Neural progenitor cell (in vitro differentiated cells): ENCODE measurements around the gene WNT2. TPM values are rescaled to one million over a fixed set of nuclear protein-coding genes. Genes with fewer than 3 reads are reported as not detected.

Source experiments
- DNase-seq: peaks from one replicate; pipeline ENCODE4 v3.0.0-alpha.2; 2016; ENCODE audit warnings: low spot score
- H2AFZ ChIP-seq: fragments of 200-600 bp; sonication (generic); replicated peaks from 2 replicates; pipeline ENCODE4 v1.6.1; 2016; ENCODE audit warnings: antibody characterized with exemption
- H3F3A ChIP-seq: fragments of 200-600 bp; sonication (generic); 2 replicates; pipeline ENCODE4 v1.6.1; 2016; ENCODE audit warnings: antibody characterized with exemption, low read depth
- H3K27ac ChIP-seq: fragments of 200-600 bp; sonication (generic); 2 replicates; pipeline ENCODE4 v1.5.1; 2016; ENCODE audit warnings: mild to moderate bottlenecking
- H3K27me3 ChIP-seq: fragments of 200-600 bp; sonication (generic); 2 replicates; pipeline ENCODE4 v1.6.1; 2016; ENCODE audit warnings: mild to moderate bottlenecking, moderate library complexity
- H3K36me3 ChIP-seq: fragments of 200-600 bp; sonication (generic); 2 replicates; pipeline ENCODE4 v1.5.1; 2016
- H3K4me1 ChIP-seq: fragments of 200-600 bp; sonication (generic); 2 replicates; pipeline ENCODE4 v1.6.1; 2016; ENCODE audit warnings: mixed run types
- H3K4me2 ChIP-seq: fragments of 200-600 bp; sonication (generic); 2 replicates; pipeline ENCODE4 v1.6.1; 2016
- H3K4me3 ChIP-seq: fragments of 200-600 bp; sonication (generic); 2 replicates; pipeline ENCODE4 v1.5.1; 2016
- H3K79me2 ChIP-seq: fragments of 200-600 bp; sonication (generic); 2 replicates; pipeline ENCODE4 v1.6.1; 2016; ENCODE audit warnings: low read depth
- H3K9ac ChIP-seq: fragments of 200-600 bp; sonication (generic); 2 replicates; pipeline ENCODE4 v1.6.1; 2016
- H3K9me3 ChIP-seq: fragments of 200-600 bp; sonication (generic); 2 replicates; pipeline ENCODE4 v1.5.1; 2016; ENCODE audit warnings: low read depth
- H4K20me1 ChIP-seq: fragments of 200-600 bp; sonication (generic); 2 replicates; pipeline ENCODE4 v1.6.1; 2016; ENCODE audit warnings: low read depth
- H3K27ac Mint-ChIP-seq: 3 replicates; pipeline ENCODE4 v1.8.0; 2021; ENCODE audit warnings: mixed read lengths
- H3K27me3 Mint-ChIP-seq: 2 replicates; pipeline ENCODE4 v1.8.0; 2022; ENCODE audit warnings: low read depth, mild to moderate bottlenecking, inconsistent platforms, moderate library complexity, mixed read lengths; ENCODE audit not compliant: insufficient read depth
- H3K36me3 Mint-ChIP-seq: 3 replicates; pipeline ENCODE4 v1.8.0; 2021; ENCODE audit warnings: mixed read lengths
- H3K4me1 Mint-ChIP-seq: 3 replicates; pipeline ENCODE4 v1.8.0; 2021; ENCODE audit warnings: mixed read lengths
- H3K4me3 Mint-ChIP-seq: 3 replicates; pipeline ENCODE4 v1.8.0; 2021; ENCODE audit warnings: mild to moderate bottlenecking, moderate library complexity, mixed read lengths
- H3K9me3 Mint-ChIP-seq: 3 replicates; pipeline ENCODE4 v1.8.0; 2020; ENCODE audit warnings: mixed read lengths
- EZH2 ChIP-seq: fragments of 200-600 bp; sonication (generic); IDR thresholded peaks from 2 replicates; pipeline ENCODE4 v1.6.1; 2017; ENCODE audit warnings: antibody characterized with exemption, mild to moderate bottlenecking, moderate library complexity
- EZH2phosphoT487 ChIP-seq: fragments of 200-600 bp; sonication (generic); IDR thresholded peaks from 2 replicates; pipeline ENCODE4 v1.6.1; 2017; ENCODE audit warnings: antibody characterized with exemption
- total RNA-seq: library from RNA; depleted of rRNA; stranded (reverse); fragments of >200 nt; gene quantifications from 2 replicates; pipeline ENCODE4 v1.2.3, GENCODE V29; 2015; ENCODE audit warnings: low replicate concordance
- TF ChIP-seq, protein P1 (sequence below): fragments of 200-600 bp; sonication (generic); IDR thresholded peaks from 2 replicates; pipeline ENCODE4 v1.5.1; 2017; ENCODE audit warnings: antibody characterized with exemption, mild to moderate bottlenecking

Gene WNT2
- total RNA-seq, 1 donor from 2014 or later, result not detected

DNA sequence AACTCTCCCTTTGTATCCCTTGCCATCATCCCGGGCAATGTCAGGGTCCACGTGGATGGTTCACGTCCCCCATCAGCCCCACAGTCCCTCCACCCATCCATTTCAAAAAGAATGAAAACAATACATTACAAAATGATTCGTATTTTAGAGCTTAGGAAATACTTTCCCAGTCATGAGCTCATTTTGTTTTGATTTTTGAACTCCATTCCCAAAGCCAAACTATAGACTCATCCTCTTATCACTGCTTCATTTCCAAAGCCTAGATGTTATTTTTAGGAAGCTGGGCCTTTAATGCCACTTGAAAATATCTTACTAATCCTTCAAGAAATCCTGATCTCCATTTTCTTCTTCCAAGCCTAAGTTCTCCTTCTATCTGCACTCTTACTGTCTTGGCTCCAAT is 72.1 kb downstream of the WNT2 start:
- Histone ChIP-seq H3K4me3 (no peak overlapping the region), H3F3A (no peaks in the 10 kb centered on the region), H3K4me2 (no peak overlapping the region), H3K36me3 (no peaks in the 10 kb centered on the region), H3K27me3 (no peaks in the 10 kb centered on the region), H2AFZ (no peak overlapping the region), H3K9ac (no peak overlapping the region), H3K79me2 (no peaks in the 10 kb centered on the region), H3K27ac (no peak overlapping the region), H4K20me1 (no peaks in the 10 kb centered on the region), H3K9me3 (no peaks in the 10 kb centered on the region), H3K4me1 (no peaks in the 10 kb centered on the region)
- no peak for DNase-seq
- peaks cover 4% of the 10 kb centered on the region for H3K27me3 Mint-ChIP-seq
- no peaks in the 10 kb centered on the region for H3K36me3 Mint-ChIP-seq
- no peak overlapping the region for H3K27ac Mint-ChIP-seq
- peaks cover 3% of the 10 kb centered on the region for H3K9me3 Mint-ChIP-seq
- H3K4me1 Mint-ChIP-seq, result peaks cover 3% of the 10 kb centered on the region
- H3K4me3 Mint-ChIP-seq, result no peak overlapping the region
- TF ChIP-seq, protein P1, sequence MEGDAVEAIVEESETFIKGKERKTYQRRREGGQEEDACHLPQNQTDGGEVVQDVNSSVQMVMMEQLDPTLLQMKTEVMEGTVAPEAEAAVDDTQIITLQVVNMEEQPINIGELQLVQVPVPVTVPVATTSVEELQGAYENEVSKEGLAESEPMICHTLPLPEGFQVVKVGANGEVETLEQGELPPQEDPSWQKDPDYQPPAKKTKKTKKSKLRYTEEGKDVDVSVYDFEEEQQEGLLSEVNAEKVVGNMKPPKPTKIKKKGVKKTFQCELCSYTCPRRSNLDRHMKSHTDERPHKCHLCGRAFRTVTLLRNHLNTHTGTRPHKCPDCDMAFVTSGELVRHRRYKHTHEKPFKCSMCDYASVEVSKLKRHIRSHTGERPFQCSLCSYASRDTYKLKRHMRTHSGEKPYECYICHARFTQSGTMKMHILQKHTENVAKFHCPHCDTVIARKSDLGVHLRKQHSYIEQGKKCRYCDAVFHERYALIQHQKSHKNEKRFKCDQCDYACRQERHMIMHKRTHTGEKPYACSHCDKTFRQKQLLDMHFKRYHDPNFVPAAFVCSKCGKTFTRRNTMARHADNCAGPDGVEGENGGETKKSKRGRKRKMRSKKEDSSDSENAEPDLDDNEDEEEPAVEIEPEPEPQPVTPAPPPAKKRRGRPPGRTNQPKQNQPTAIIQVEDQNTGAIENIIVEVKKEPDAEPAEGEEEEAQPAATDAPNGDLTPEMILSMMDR, result no peak
- no peak for TF ChIP-seq EZH2
- no peak for TF ChIP-seq EZH2phosphoT487

DNA sequence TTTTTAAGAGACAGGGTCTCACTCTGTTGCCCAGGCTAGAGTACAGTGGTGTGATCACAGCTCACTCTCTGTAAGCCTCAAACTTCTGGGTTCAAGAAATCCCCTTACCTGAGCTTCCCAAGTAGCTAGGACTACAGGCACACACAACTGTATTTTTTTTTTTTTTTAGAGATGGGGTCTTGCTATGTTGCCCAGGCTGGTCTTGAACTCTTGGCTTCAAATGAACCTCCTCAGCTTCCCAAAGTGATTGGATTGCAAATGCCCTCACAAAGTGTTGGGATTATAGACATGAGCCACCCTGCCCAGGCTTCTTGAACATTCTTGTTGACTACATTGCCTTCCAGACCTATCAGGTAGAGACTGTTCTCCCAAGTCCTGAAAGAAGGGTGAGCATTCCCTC is 72.6 kb downstream of the WNT2 start:
- Histone ChIP-seq H3K9ac (no peak overlapping the region), H3K36me3 (no peaks in the 10 kb centered on the region), H2AFZ (no peak overlapping the region), H4K20me1 (no peaks in the 10 kb centered on the region), H3K27me3 (no peaks in the 10 kb centered on the region), H3K4me2 (no peak overlapping the region), H3F3A (no peaks in the 10 kb centered on the region), H3K9me3 (no peaks in the 10 kb centered on the region), H3K79me2 (no peaks in the 10 kb centered on the region), H3K4me3 (no peak overlapping the region), H3K27ac (no peak overlapping the region), H3K4me1 (no peaks in the 10 kb centered on the region)
- no peak overlapping the region for H3K4me3 Mint-ChIP-seq
- H3K4me1 Mint-ChIP-seq, result peaks cover 3% of the 10 kb centered on the region
- peaks cover 4% of the 10 kb centered on the region for H3K27me3 Mint-ChIP-seq
- TF ChIP-seq EZH2, result no peak
- TF ChIP-seq, protein P1, result no peak
- TF ChIP-seq EZH2phosphoT487, result no peak
- no peak for DNase-seq
- H3K36me3 Mint-ChIP-seq, result no peaks in the 10 kb centered on the region
- H3K27ac Mint-ChIP-seq, result no peak overlapping the region
- peaks cover 5% of the 10 kb centered on the region for H3K9me3 Mint-ChIP-seq

DNA sequence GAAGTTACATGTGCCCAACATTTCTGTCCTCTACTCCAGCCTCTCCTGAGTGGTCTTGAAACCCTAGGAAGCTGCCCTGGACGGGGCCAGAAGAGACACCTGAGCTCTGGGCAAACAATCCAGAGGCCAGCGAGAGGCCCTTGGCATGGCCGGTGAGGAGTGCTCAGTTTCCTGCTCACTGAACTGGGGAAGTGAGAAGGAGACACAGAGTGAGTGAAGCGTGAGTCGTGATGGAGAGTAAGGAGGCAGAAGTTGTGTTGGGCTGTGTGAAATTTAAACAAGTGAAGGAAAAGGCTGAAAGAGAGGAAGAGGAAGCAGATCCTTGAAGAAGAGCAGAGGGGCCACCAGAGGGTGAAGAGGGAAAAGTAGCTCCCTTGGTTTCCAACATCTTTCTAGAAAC is 73.2 kb downstream of the WNT2 start:
- no peak overlapping the region for H3K4me3 ChIP-seq
- no peak overlapping the region for H3K9ac ChIP-seq
- Mint-ChIP-seq H3K4me3 (no peak overlapping the region), H3K27me3 (peaks cover 4% of the 10 kb centered on the region), H3K27ac (no peak overlapping the region), H3K9me3 (peaks cover 7% of the 10 kb centered on the region), H3K4me1 (peaks cover 3% of the 10 kb centered on the region), H3K36me3 (no peaks in the 10 kb centered on the region)
- no peaks in the 10 kb centered on the region for H3K36me3 ChIP-seq
- H3K27me3 ChIP-seq, result no peaks in the 10 kb centered on the region
- no peak overlapping the region for H2AFZ ChIP-seq
- no peak overlapping the region for H3K4me2 ChIP-seq
- H4K20me1 ChIP-seq, result no peaks in the 10 kb centered on the region
- no peaks in the 10 kb centered on the region for H3F3A ChIP-seq
- H3K27ac ChIP-seq, result no peak overlapping the region
- H3K9me3 ChIP-seq, result no peaks in the 10 kb centered on the region
- DNase-seq, result no peak
- TF ChIP-seq, protein P1, result no peak
- TF ChIP-seq EZH2phosphoT487, result no peak
- no peak for TF ChIP-seq EZH2
- no peaks in the 10 kb centered on the region for H3K4me1 ChIP-seq
- no peaks in the 10 kb centered on the region for H3K79me2 ChIP-seq

DNA sequence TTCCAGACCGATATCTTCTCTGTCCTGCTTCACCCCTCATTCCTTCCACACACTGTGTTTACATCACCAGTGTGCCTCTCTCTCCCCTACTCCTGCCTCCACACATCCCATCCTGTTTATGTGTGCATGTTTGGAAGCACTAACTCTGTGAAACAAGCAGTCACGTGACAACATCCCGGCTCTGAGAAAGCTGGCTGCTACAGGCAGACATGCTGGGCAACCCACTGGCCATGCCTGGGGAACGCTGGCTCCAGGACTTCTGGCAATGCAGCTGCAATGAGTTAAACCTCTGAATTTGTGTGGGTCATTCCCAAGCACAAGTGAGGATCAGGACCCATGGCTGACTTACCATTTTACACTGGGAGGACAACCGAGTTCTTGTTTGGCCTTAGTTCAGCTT is 74.0 kb downstream of the WNT2 start:
- no peaks in the 10 kb centered on the region for H3F3A ChIP-seq
- Mint-ChIP-seq H3K4me3 (no peak overlapping the region), H3K36me3 (no peaks in the 10 kb centered on the region), H3K9me3 (peaks cover 9% of the 10 kb centered on the region), H3K4me1 (peaks cover 3% of the 10 kb centered on the region), H3K27me3 (peaks cover 2% of the 10 kb centered on the region), H3K27ac (peak overlapping the region; percentile 9)
- no peak overlapping the region for H3K4me3 ChIP-seq
- no peak overlapping the region for H3K27ac ChIP-seq
- H3K27me3 ChIP-seq, result no peaks in the 10 kb centered on the region
- no peaks in the 10 kb centered on the region for H3K4me1 ChIP-seq
- no peak overlapping the region for H3K4me2 ChIP-seq
- no peak for DNase-seq
- no peaks in the 10 kb centered on the region for H4K20me1 ChIP-seq
- TF ChIP-seq EZH2 (no peak), EZH2phosphoT487 (no peak)
- TF ChIP-seq, protein P1, result no peak
- H3K9ac ChIP-seq, result no peak overlapping the region
- H2AFZ ChIP-seq, result peak overlapping the region; percentile 26
- H3K79me2 ChIP-seq, result no peaks in the 10 kb centered on the region
- H3K9me3 ChIP-seq, result no peaks in the 10 kb centered on the region
- H3K36me3 ChIP-seq, result no peaks in the 10 kb centered on the region
